Midbrain (tissue), 1 donor: ENCODE data around the gene CBX2.

Experiments
- DNase-seq: peaks from one replicate; lab custom pipeline; 2025; lab: John Stamatoyannopoulos, UW

CBX2 gene

DNA sequence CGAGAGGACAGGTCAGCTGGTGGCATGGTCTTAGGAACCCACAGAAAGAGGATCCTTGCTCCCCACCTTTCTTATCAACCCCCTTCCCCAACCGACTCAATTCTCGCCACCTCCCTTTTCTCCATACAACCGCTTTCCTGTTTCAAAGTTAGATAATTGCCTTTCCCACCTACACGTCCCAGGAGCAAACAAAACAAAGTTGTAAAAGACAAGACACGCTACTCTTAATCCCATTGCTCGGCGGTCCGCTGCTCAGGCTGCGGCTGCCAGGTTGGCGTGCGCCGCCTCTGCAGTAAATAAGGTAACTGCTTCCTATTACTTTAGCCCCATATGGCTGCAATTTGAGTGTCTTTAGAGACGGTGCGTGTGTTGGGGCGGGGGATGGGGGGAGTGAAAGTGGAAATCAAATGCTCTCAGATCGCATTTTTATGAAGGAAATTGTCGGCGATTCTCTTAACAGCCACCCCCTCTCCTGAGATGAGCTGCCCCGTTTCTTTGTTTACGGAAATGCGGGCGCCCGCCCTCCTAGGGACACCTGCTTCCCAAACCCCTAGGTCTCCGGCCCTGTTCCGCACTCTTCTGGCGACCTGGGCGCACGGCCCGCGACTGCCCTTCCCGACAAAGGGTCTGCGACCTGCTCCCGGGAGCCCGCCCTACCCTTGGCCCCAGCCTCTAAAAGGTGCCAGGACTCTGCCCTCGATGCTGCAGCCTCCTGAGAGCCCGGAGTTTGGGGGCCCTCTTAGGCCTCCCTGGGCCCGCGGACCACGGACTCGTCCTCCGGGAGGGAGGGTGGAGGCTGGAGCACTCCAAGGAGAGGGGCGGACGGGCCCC, 22.6 kb downstream of the CBX2 start:
- no peak for DNase-seq

DNA sequence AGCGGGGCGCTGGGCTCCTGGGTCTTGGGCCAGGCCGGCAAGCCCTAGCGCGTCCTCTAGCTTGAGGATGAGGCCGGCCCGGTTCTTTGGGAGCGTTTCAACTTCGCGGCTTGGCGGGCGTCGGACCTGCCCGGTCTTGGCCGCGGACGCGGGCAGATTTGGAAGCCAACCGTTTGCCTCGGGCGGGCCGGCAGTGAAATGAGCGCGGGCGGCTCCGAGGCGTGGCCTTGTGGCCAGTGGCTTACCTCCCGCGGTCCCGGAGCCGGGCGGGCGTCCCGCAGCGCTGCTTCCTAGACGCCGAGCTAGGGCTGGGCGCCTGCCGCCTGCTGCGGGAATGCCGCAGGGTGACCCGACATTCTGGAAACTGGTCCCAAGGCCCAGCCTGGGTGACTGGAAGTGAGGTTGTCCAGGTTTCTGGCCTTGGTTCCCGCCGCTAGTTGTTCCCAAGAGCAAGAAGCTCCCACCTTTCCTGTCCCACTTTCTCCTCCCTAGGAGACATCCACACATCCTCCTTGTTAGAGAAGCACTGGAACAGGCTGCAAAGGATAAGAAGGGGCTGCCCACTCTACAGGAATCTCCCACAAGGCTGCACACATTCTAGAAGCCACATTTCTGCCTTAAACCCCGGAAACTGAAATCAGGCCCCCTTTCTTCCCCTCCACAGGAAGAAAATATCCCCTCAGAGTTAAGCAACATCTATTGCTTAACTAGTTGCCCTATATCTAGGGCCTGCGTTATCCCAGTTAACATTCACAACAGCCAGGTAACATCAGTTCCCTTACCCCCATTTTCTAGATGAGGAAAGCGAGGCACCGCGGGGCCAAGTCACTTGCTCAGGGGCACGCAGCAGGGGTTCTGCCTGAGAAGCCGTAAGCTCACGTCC, 23.4 kb downstream of the CBX2 start:
- DNase-seq: no peak

DNA sequence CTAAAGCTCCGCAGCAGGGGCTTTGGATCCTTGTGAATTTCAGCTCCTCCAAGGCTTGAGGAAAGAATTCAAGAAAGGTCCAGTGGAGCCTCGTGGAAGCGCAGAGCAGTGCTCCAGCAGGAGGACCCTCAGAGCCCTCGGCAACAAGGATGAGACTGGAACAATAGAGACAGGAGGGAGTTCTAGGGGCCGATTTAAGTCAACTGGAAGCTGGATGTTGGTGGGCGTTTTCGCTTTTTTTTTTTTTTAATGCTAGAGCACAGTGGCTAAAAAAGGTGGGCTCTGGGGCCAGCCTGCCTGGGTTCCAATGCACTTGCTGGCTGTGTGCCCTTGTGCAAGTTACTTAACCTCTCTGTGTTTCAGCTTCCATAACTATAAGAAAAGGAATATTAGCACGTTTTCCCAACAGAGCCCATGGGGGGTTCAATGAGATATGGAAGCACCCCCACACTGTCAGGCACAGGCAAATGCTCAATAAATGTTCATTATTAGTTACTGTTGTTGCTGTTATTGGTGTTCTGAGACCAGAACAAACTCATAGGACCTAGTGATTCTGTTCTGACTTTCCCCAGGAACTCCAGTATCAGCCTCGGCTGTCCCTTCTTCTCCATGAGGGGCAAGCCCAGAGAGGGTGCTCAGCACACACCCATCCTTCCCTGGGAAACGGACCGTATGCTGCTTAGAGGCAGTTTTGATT, 24.2 kb downstream of the CBX2 start:
- DNase-seq: no peak

DNA sequence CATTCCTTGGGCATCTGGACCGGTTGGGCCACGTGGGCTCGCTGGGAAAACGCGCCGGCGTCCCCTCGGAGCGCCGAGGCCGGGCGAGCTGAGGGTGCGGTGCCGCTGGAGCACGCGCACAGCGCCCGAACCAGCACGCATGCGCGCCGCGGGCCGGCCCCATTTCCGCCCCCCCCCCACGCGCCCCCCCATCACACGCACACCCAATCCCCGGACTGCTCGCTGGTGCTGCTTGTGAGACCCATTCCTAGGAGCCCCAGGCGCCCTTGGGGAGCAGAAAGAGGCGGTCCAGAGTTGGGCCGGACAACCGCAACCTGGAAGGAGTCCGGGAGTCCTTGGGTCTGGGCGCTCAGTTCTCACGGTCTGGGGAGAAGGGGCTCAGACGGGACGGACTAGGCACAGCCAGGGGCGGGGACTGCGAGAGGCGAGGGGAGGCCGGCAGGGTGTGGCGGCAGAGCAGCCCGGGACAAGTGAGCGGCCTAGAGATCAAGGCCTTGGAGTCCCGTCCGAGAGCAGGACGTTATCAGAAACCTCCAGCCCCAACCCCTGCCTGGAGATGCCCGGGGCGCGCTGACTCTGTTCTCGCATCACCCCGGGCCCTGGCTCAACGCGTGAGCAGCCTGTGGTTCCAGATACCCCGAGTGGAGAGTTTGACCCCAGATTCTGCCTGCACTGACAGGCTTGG, 24.9 kb downstream of the CBX2 start:
- DNase-seq: no peak

DNA sequence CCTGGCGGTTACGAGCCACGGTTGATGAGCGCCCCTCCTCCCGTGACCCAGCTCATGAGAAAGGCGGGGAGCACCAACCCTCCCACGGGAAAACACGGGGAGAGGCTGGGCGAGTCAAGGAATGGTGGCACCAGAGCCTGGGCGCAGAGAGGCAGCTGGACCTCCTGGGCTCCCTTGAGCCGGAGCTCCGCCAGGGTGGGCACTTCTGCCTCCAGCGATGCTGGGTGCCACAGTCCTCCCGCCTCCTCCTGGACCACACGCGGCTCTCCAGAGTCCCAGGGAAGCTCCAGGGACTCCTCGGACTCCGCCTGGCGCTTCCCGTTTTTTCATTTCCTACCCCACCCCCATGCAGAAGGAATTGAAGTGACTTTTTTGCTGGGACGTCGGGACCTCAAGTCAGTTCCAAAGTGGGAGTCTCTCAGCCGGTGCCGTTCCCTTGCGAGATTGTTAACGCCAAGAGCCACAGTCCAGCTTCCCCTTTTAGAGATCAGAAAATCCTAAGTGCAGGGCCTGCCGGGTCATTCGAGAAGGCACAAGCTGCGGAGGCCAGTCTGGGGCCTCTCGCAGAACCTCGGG, 25.6 kb downstream of the CBX2 start:
- DNase-seq: no peak

DNA sequence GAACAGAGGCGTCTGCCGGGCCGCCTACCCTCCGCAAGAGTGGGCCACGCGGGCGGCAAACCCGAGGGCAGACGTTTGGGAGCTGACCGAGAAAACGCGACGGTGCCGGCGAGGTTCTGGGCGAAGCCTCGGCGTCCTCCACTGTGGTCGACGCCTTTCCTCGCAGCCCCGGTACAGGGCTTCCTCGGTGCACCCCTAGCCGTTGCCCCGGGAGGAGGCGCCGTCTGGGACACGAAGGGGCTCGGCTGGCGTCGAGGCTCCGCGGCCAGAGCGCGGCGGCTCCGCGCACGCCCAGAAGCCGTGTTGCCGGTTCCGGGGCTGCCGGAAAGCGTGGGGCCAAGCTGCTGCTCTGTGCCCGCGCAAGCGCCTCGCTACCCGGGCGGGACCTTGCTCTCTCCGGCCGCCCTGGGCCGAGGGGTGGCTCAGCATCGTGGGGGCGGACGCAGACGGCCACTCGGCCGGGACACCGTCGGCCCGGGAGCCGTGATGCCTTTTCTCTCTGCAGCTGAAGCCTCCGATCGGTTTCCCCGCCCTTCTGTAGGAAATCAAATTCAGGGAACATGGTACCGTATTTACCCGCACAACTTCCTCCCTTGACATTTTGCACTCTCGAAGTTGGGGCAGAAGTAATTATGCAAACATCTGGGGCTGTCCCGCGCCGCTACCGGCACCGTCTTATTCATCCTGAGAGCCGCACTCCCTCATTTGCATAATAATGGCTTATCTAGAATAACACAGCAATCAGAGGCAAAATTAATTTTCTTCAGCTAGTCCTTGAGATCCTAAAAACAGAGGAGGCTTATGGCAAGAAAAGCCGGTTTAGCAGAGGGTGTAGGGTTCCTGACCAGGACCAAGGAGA, 26.3 kb downstream of the CBX2 start:
- DNase-seq: no peak

DNA sequence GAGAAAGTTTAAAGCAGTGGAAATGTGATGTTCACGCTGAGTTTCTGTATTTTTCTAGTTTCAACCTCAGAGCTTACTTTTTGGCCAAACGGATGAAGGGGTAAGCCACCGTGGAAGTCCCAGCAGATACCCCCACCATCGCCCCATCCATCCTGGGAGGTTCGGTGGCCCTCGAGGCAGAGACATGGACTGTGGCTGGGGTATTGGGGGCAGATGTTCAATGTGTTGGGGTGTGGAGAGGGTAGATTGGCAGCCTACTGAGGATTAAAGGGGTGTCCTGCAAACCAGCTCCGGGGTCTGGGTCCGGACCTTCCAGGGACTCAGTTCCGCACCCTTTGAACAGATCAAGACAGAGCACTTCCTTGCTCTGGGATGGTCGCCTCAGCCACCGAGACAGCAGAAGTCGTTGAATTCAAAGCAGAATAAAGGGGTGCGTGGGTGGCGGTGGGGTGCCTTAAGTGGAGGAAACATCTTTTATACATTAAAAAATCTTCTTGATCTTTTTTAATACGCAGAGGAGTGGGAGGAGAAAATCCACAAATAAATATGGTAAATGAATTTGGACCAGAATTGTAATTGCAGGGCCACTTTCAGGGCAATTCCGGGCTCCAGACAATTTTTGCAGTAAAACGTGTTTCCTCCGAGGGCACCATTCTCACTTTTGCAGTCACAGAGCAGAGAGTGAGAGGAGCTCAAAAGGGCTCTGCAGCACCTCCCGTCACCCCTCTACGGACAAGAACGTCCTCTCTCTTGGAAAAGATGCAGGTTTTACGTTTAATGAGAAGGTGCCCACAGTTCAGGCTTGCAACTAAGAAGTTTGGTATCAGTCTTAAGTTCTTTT, 27.1 kb downstream of the CBX2 start:
- DNase-seq: no peak

DNA sequence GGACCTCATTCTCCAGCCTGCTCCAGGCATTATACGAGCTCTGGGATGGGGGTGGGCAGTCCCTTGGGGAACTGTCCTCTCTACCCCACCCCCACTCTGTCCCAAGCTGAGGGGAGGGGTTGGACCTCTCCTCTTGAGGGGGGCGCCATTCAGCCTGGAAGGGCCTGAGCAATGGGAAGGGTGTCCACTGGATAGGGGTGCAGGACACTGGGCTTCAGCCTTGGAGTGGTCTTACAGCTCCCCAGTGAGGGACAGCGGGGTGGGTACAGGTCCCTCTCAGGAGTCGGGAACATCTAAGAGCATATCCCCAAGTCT, 28.5 kb downstream of the CBX2 start:
- DNase-seq: no peak

DNA sequence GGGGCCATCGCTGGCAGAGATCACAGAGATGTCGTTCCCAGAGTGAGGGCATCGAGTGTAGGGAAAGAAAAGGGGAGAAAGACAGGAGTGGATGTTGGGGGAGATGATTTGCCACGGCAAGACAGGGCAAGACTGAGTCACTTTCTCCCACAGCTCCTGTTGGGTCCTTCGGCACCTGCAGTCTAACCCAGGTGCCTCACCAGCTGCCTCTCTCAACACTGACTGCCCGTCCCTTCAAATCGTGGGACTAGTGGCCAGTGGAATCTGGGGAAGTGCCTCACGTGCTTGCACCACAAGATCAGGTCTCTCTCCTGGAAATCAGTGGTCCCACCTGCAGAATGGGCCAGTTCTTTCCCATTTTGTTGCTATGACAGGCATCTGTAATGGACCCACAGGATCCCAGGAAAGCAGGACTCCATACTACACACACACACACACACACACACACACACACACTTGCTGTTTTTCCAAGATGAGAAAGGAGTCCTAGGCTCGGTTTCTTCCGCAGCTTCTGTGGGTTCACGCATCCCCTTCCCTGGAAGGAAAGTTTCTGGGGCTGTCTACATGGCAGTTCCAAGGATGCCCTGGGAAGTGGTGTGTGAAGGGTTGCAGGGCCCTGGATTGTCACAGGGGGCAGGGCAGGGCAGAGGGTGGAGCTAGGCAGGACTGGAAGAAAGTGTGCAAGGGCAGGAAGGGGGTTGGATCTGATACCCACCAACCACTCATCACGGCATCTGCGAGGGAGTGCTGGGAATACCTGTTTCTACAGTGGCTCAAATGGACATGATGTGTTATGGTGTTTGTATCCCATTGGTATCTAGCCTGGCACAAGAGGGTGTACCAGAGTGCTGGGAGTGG, 29.1 kb downstream of the CBX2 start:
- no peak for DNase-seq

DNA sequence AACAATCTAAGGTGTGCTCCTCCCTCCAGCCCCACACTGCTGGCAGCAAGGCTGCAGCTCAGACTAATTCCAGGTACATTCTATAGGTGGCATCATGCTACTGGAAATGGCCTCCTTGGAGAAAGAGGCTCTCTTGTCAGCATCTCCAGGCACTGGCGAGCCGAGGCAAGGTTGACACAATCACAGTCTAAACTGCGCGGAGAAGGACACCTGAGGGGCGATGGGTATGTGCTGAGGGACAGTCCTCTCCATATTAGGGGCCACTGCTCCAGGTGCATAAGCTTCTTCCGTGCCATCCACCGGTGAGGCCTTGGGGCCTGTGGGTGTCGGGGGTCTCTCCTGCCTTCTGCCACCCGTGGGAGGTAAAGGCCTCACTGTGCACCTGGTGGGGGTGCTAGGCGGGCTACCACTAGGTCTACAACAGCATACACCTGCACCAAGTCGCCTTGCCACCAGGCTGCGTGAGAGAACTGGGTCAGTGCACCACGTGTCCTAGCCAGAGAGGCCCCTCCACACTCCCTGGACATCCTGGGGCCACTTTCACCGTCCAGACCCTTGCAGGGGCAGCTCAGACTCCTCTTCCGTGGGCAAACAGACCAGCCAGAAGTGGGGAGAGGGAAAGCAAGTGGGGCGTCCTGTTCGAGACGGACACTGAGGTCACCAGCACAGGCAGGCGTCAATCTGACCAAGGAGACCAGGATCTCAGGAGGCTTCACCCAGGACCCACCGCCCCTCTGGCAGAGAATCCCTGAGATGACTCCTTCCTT, 31.0 kb downstream of the CBX2 start:
- peak; percentile 24 for DNase-seq

DNA sequence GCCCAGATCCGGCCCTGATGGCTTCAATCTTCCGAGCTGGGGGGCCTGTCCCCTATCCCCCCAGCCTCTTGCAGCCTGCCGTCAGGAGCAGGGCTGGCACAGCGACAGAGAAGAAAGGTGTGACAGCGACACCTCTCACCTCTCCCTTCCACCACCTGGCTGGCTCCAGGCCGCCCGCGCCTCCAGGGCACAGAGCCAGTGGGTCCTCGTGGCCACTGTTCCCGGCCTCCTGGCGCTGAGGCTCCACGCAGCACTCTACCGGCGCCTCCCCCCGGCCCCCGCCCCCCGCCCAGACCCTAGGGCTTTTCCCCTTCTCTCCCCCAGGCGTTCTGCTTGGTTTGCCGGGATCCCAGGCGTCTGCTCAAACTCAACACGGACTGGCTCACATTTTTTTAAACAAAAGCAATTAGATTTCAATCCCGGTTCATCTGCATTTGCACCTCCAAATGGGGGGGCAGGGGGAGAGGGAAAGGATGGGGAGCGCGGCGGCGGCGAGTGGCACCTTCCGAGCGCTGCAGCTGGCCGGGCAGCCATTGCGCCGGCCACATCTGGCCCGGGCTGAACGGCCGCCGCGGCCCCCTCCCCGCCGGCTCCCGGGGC, 31.7 kb downstream of the CBX2 start:
- DNase-seq: no peak

DNA sequence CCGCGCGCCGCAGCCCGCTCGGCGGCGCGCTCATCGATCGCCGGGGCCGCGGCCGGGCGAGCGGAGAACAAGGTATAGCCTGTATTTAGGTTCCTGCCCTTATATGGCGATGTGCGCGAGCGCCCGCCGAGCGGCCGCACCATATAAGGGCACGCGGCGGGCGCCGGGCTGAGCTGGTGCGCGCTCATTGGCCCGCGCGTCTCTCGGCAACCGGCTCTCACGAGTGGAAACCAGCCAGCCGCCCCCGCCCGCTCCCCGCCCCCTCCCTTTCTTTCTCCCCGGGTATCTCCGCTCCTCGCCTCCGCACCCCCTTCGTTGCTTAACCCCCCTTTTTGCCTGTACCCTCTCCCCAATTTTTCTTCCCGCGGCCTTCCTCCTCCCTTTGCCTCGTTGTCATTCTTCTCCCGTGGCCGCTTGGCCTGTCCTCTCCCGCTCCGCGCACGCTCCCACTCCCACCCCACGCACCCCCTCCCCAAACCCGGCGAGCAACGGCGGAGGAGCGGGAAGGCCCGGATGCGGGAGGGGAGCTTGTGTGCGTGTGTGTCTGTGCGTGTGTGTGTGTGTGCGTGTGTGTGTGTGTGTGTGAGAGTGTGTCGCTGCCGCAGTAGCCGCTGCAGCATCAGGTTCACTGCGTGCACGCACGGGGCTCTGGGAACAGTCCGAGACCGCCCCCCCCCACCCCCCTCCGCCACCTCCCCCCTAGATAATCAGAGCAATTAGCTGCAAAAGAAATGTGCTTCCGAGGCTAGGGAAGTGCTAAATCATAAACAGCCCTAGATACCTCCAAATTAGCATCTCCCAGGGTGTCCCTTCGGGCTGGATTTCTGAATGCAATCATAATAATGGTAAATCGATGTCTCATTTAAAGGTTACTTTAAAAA, 32.4 kb downstream of the CBX2 start:
- DNase-seq: peak; percentile 68

DNA sequence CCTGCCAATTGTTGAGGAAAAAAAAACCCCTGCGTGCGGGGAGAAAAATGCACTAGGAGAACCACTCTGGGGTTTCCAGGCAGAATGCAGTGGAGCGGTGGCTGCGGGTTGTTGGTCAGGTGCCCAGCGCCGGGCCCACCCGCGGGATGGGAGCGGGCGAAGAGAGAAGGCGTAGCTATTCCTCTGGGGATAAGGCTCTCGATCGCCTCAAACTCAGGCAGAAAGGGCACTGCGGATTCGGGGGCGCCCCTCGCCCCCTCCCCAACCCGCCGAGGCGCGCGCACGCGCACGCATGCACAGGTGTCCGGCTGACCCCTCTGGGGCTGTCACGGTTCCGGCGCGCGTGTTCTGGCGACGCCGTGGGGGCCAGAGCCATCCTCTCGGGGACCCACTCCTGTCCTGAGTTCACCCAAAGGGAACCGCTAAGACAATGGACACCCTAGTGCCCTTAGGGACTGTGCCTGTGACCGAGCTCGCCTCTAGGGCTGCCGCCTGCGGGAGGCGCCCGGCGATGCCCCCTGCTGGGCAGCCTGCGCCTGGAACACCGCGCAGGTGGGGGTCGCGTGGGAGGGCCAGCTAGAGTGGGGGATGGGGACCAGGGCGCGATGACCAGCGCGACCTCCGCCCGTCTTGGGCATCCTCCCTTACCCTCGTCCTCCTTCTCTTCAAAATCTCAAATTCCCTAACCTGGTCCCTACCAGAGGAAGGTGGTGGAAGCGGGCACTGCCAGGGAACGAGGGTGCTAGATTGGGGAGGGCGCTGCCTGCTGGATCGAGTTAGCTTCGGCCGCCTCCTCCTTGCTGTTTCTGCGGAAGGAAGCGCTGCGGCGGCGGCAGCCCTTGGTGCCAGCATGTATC, 33.3 kb downstream of the CBX2 start:
- DNase-seq: peak; percentile 23

DNA sequence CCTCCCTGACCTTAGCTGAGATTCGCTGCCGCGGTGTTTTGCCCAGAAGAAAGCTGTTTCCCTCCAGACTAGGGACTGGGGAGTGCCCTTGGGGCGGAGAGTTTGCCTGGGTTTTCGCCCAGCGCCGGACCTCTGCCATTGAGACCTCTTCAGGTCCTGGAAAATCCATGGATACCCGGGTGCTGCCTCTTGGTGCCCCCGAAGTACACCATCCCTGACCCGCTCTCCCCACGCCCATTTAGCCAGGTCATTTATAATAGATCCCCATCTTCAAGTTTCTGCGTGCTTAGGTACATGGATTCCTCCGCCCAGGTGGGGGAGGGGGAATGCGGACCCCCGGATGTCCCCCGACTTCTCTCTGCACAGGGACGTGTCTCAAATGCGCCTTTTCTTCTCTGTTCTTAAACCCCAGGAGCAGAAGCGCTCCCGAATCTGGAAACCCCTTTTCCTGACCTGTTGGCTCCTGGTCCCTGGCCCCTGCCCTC, 34.0 kb downstream of the CBX2 start:
- DNase-seq: no peak
